Uterus (tissue), 4 donors: ENCODE results near the gene VMP1. TPM values are rescaled to one million over a fixed set of nuclear protein-coding genes. Genes with fewer than 3 reads are reported as not detected.

Source experiments
- DNase-seq, 2 donors: peaks; one replicate each; pipeline ENCODE4 v3.0.0-alpha.2; 2019 to 2020
- H3K27ac ChIP-seq, 2 donors: fragments of 200-600 bp; sonication (generic); 1 replicate in 1 of 2; 2 replicates in 1 of 2; pipeline ENCODE4 v1.5.1; 2016 to 2018
- H3K27me3 ChIP-seq, 2 donors: fragments of 200-600 bp; sonication (generic); one replicate each; pipeline ENCODE4 v1.5.1; 2018 to 2019; ENCODE audit warnings: control low read depth in 1 of 2
- H3K36me3 ChIP-seq, 2 donors: fragments of 200-600 bp; sonication (generic); one replicate each; pipeline ENCODE4 v1.5.1; 2019; ENCODE audit warnings: control low read depth in 1 of 2
- H3K4me1 ChIP-seq, 2 donors: fragments of 200-600 bp; sonication (generic); one replicate each; pipeline ENCODE4 v1.5.1; 2018 to 2019; ENCODE audit warnings: control low read depth in 1 of 2
- H3K4me3 ChIP-seq, 2 donors: fragments of 200-600 bp; sonication (generic); 1 replicate in 1 of 2; 2 replicates in 1 of 2; pipeline ENCODE4 v1.5.1; 2018 to 2019; ENCODE audit warnings: mild to moderate bottlenecking in 1 of 2
- H3K9me3 ChIP-seq, 2 donors: fragments of 200-600 bp; sonication (generic); one replicate each; pipeline ENCODE4 v1.5.1; 2019; ENCODE audit warnings: control low read depth in 1 of 2
- CTCF ChIP-seq, 4 experiments: fragments of 200-600 bp in 2 of 4; fragments of 450-650 bp in 2 of 4; sonication (generic) in 2 of 4; IDR thresholded peaks; one replicate each; pipeline ENCODE4 v1.5.1; 2016 to 2019; ENCODE audit warnings: antibody characterized with exemption in 4 of 4, mild to moderate bottlenecking in 2 of 4, moderate library complexity in 1 of 4
- POLR2A ChIP-seq, 2 donors: fragments of 450-650 bp; IDR thresholded peaks; one replicate each; pipeline ENCODE4 v1.6.1; 2016; ENCODE audit warnings: antibody characterized with exemption in 2 of 2, mild to moderate bottlenecking in 1 of 2, moderate library complexity in 1 of 2
- intact Hi-C: fragments of 100-400 bp; cut with DNase I; formaldehyde crosslinking; loops from one replicate; pipeline ENCODE4 v1.15.1; 2023; ENCODE audit warnings: low total_unique reads
- total RNA-seq, 4 donors: library from RNA; depleted of rRNA in 3 of 4; stranded (reverse); fragments of >200 nt in 3 of 4; gene quantifications; one replicate each; pipeline versions ENCODE4 v1.1.0 to v1.2.4, GENCODE V29; 2014 to 2023
- donor health status: DM: yes; HTN: yes; CAD: no.

The VMP1 gene
- total RNA-seq, 4 donors from 2014 or later: 92.7 to 251 (median 150) TPM

- intact Hi-C loops: no loop called here
- no peak overlapping the region for H3K4me3 ChIP-seq
- H3K36me3 ChIP-seq: no peaks in the 10 kb centered on the region
Observed at GRCh38 chr17:59683283-59683682, 24.2 kb upstream of the VMP1 start.

DNA sequence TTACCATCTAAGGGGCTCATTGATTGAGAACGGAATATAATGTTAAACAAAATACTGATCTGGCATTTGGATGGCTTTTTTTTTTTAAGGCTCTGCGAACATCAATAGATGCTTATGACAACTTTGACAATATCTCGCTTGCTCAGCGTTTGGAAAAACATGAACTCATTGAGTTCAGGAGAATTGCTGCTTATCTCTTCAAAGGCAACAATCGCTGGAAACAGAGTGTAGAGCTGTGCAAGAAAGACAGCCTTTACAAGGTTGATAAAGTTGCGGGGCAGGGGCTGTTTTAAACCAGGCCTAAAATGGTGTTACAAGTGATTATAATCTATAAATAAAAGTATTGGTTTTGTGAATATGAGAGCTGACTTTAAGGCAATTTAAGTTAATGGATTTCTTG, 22.5 kb upstream of the VMP1 start:
- intact Hi-C loops: no loop called here
- Histone ChIP-seq H3K9me3 (no peaks in the 10 kb centered on the region), H3K4me1 (no peaks in the 10 kb centered on the region), H3K4me3 (no peak overlapping the region), H3K36me3 (no peaks in the 10 kb centered on the region), H3K27me3 (no peaks in the 10 kb centered on the region), H3K27ac (no peak overlapping the region)
- TF ChIP-seq CTCF (IDR thresholded peaks at IDR 0.05) (no peak), POLR2A (IDR thresholded peaks at IDR 0.05) (no peak)
- no peak for DNase-seq

More at GRCh38 chr17:59683283-59683682, 24.2 kb upstream of the VMP1 start:
- TF ChIP-seq CTCF (IDR thresholded peaks at IDR 0.05) (no peak), POLR2A (IDR thresholded peaks at IDR 0.05) (no peak)
- no peaks in the 10 kb centered on the region for H3K4me1 ChIP-seq
- H3K27ac ChIP-seq: no peak overlapping the region
- H3K27me3 ChIP-seq: no peaks in the 10 kb centered on the region
- no peaks in the 10 kb centered on the region for H3K9me3 ChIP-seq
- no peak for DNase-seq

DNA sequence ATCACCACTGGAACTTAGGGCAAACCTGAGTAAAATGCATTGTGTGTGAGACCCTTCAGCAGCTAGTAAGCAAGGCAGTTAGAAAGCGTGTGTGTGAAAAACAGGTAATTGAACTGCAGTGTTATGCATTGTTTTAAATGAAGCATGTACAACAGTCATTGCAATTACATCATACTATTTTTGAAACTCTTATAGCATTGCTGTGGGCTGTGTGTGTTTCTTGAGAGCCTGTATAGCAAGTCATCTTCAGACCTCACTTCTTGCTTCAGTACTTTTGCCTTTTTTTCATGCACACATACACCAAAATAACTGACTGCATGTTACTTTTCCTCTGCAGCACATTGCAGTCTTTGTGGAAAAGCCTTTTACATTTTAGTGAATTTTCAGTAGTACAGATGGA, 19.4 kb upstream of the VMP1 start:
- no peak for TF ChIP-seq POLR2A (IDR thresholded peaks at IDR 0.05)
- intact Hi-C loops: no loop called here
- DNase-seq: no peak
- H3K4me3 ChIP-seq: no peak overlapping the region
- no peaks in the 10 kb centered on the region for H3K27me3 ChIP-seq
- H3K4me1 ChIP-seq: no peaks in the 10 kb centered on the region
- no peaks in the 10 kb centered on the region for H3K9me3 ChIP-seq
- H3K36me3 ChIP-seq: no peaks in the 10 kb centered on the region
- no peak overlapping the region for H3K27ac ChIP-seq

GRCh38 chr17:59688496-59688895, 19.0 kb upstream of the VMP1 start:
- no peak overlapping the region for H3K27ac ChIP-seq
- TF ChIP-seq CTCF (IDR thresholded peaks at IDR 0.05): no peak
- no peak for TF ChIP-seq POLR2A (IDR thresholded peaks at IDR 0.05)
- H3K27me3 ChIP-seq: no peaks in the 10 kb centered on the region
- no peaks in the 10 kb centered on the region for H3K36me3 ChIP-seq
- no peaks in the 10 kb centered on the region for H3K4me1 ChIP-seq
- intact Hi-C loops: no loop called here
- no peak overlapping the region for H3K4me3 ChIP-seq
- DNase-seq: no peak
- no peaks in the 10 kb centered on the region for H3K9me3 ChIP-seq

- Histone ChIP-seq H3K9me3 (no peaks in the 10 kb centered on the region), H3K36me3 (no peaks in the 10 kb centered on the region), H3K4me1 (no peaks in the 10 kb centered on the region), H3K27me3 (no peaks in the 10 kb centered on the region), H3K4me3 (no peak overlapping the region), H3K27ac (no peak overlapping the region)
- TF ChIP-seq POLR2A (IDR thresholded peaks at IDR 0.05) (no peak), CTCF (IDR thresholded peaks at IDR 0.05) (no peak)
- DNase-seq: no peak
- intact Hi-C loops: no loop called here
Observed at GRCh38 chr17:59693582-59693981, 13.9 kb upstream of the VMP1 start.

DNA sequence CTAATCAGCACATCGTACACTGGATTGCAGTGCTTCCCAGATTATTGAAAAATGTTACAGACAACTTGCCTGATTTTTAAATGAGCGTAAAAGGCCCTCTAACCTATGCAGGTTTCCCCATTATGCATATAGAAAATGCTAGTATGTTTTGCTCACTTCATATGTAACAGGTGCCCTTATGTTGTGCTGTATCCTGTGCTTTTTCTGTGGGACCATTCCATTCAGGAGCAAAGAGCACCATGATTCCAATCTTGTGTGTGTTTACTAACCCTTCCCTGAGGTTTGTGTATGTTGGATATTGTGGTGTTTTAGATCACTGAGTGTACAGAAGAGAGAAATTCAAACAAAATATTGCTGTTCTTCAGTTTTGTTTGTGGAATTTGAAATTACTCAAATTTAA, 13.1 kb upstream of the VMP1 start:
- intact Hi-C loops: no loop called here
- H3K4me1 ChIP-seq: no peaks in the 10 kb centered on the region
- no peaks in the 10 kb centered on the region for H3K27me3 ChIP-seq
- H3K4me3 ChIP-seq: no peak overlapping the region
- no peak for DNase-seq
- no peak for TF ChIP-seq CTCF (IDR thresholded peaks at IDR 0.05)
- no peak for TF ChIP-seq POLR2A (IDR thresholded peaks at IDR 0.05)
- no peaks in the 10 kb centered on the region for H3K36me3 ChIP-seq
- H3K27ac ChIP-seq: no peak overlapping the region
- H3K9me3 ChIP-seq: no peaks in the 10 kb centered on the region
